Neural progenitor cell (in vitro differentiated cells): ENCODE measurements around the gene EGFLAM. TPM values are rescaled to one million over a fixed set of nuclear protein-coding genes. Genes with fewer than 3 reads are reported as not detected.

Experiments used
- DNase-seq: peaks from one replicate; pipeline ENCODE4 v3.0.0-alpha.2; 2016; ENCODE audit warnings: low spot score
- H2AFZ ChIP-seq: fragments of 200-600 bp; sonication (generic); replicated peaks from 2 replicates; pipeline ENCODE4 v1.6.1; 2016; ENCODE audit warnings: antibody characterized with exemption
- H3F3A ChIP-seq: fragments of 200-600 bp; sonication (generic); 2 replicates; pipeline ENCODE4 v1.6.1; 2016; ENCODE audit warnings: antibody characterized with exemption, low read depth
- H3K27ac ChIP-seq: fragments of 200-600 bp; sonication (generic); 2 replicates; pipeline ENCODE4 v1.5.1; 2016; ENCODE audit warnings: mild to moderate bottlenecking
- H3K27me3 ChIP-seq: fragments of 200-600 bp; sonication (generic); 2 replicates; pipeline ENCODE4 v1.6.1; 2016; ENCODE audit warnings: mild to moderate bottlenecking, moderate library complexity
- H3K36me3 ChIP-seq: fragments of 200-600 bp; sonication (generic); 2 replicates; pipeline ENCODE4 v1.5.1; 2016
- H3K4me1 ChIP-seq: fragments of 200-600 bp; sonication (generic); 2 replicates; pipeline ENCODE4 v1.6.1; 2016; ENCODE audit warnings: mixed run types
- H3K4me2 ChIP-seq: fragments of 200-600 bp; sonication (generic); 2 replicates; pipeline ENCODE4 v1.6.1; 2016
- H3K4me3 ChIP-seq: fragments of 200-600 bp; sonication (generic); 2 replicates; pipeline ENCODE4 v1.5.1; 2016
- H3K79me2 ChIP-seq: fragments of 200-600 bp; sonication (generic); 2 replicates; pipeline ENCODE4 v1.6.1; 2016; ENCODE audit warnings: low read depth
- H3K9ac ChIP-seq: fragments of 200-600 bp; sonication (generic); 2 replicates; pipeline ENCODE4 v1.6.1; 2016
- H3K9me3 ChIP-seq: fragments of 200-600 bp; sonication (generic); 2 replicates; pipeline ENCODE4 v1.5.1; 2016; ENCODE audit warnings: low read depth
- H4K20me1 ChIP-seq: fragments of 200-600 bp; sonication (generic); 2 replicates; pipeline ENCODE4 v1.6.1; 2016; ENCODE audit warnings: low read depth
- H3K27ac Mint-ChIP-seq: 3 replicates; pipeline ENCODE4 v1.8.0; 2021; ENCODE audit warnings: mixed read lengths
- H3K27me3 Mint-ChIP-seq: 2 replicates; pipeline ENCODE4 v1.8.0; 2022; ENCODE audit warnings: low read depth, mild to moderate bottlenecking, inconsistent platforms, moderate library complexity, mixed read lengths; ENCODE audit not compliant: insufficient read depth
- H3K36me3 Mint-ChIP-seq: 3 replicates; pipeline ENCODE4 v1.8.0; 2021; ENCODE audit warnings: mixed read lengths
- H3K4me1 Mint-ChIP-seq: 3 replicates; pipeline ENCODE4 v1.8.0; 2021; ENCODE audit warnings: mixed read lengths
- H3K4me3 Mint-ChIP-seq: 3 replicates; pipeline ENCODE4 v1.8.0; 2021; ENCODE audit warnings: mild to moderate bottlenecking, moderate library complexity, mixed read lengths
- H3K9me3 Mint-ChIP-seq: 3 replicates; pipeline ENCODE4 v1.8.0; 2020; ENCODE audit warnings: mixed read lengths
- EZH2 ChIP-seq: fragments of 200-600 bp; sonication (generic); IDR thresholded peaks from 2 replicates; pipeline ENCODE4 v1.6.1; 2017; ENCODE audit warnings: antibody characterized with exemption, mild to moderate bottlenecking, moderate library complexity
- EZH2phosphoT487 ChIP-seq: fragments of 200-600 bp; sonication (generic); IDR thresholded peaks from 2 replicates; pipeline ENCODE4 v1.6.1; 2017; ENCODE audit warnings: antibody characterized with exemption
- total RNA-seq: library from RNA; depleted of rRNA; stranded (reverse); fragments of >200 nt; gene quantifications from 2 replicates; pipeline ENCODE4 v1.2.3, GENCODE V29; 2015; ENCODE audit warnings: low replicate concordance
- TF ChIP-seq, protein P1 (sequence below): fragments of 200-600 bp; sonication (generic); IDR thresholded peaks from 2 replicates; pipeline ENCODE4 v1.5.1; 2017; ENCODE audit warnings: antibody characterized with exemption, mild to moderate bottlenecking

EGFLAM gene
- total RNA-seq, 1 donor from 2014 or later = 0.69 TPM

DNA sequence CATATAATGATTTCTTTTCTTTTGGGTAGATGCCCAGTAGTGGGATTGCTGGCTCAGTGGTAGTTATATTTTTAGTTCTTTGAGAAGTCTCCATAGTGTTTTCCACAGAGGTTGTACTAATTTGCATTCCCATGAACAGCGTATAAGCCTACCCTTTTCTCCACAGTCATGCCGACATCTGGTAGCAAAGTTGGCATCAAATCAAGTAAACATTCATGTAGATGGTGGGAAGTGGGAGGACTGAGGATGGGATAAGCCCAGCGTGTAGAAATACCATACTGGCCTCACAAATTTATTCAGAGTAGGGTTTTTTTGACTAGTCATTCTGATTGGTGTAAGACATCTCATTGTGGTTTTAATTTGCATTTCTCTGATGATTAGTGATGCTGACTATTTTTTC is 115.4 kb downstream of the EGFLAM start:
- DNase-seq = no peak
- Mint-ChIP-seq H3K36me3 (no peaks in the 10 kb centered on the region), H3K4me1 (peaks cover under 1% of the 10 kb centered on the region), H3K27me3 (no peaks in the 10 kb centered on the region), H3K27ac (no peak overlapping the region), H3K4me3 (no peak overlapping the region), H3K9me3 (no peaks in the 10 kb centered on the region)
- Histone ChIP-seq H3K27ac (no peak overlapping the region), H2AFZ (no peak overlapping the region), H3K4me2 (no peak overlapping the region), H3K27me3 (peaks cover 77% of the 10 kb centered on the region), H3K79me2 (no peaks in the 10 kb centered on the region), H3K9ac (no peak overlapping the region), H3K9me3 (no peaks in the 10 kb centered on the region), H3K36me3 (no peaks in the 10 kb centered on the region), H3K4me3 (no peak overlapping the region), H3F3A (peaks cover 19% of the 10 kb centered on the region), H4K20me1 (peaks cover 13% of the 10 kb centered on the region), H3K4me1 (peaks cover 15% of the 10 kb centered on the region)
- TF ChIP-seq EZH2phosphoT487 (no peak), EZH2 (no peak)
- TF ChIP-seq, protein P1, sequence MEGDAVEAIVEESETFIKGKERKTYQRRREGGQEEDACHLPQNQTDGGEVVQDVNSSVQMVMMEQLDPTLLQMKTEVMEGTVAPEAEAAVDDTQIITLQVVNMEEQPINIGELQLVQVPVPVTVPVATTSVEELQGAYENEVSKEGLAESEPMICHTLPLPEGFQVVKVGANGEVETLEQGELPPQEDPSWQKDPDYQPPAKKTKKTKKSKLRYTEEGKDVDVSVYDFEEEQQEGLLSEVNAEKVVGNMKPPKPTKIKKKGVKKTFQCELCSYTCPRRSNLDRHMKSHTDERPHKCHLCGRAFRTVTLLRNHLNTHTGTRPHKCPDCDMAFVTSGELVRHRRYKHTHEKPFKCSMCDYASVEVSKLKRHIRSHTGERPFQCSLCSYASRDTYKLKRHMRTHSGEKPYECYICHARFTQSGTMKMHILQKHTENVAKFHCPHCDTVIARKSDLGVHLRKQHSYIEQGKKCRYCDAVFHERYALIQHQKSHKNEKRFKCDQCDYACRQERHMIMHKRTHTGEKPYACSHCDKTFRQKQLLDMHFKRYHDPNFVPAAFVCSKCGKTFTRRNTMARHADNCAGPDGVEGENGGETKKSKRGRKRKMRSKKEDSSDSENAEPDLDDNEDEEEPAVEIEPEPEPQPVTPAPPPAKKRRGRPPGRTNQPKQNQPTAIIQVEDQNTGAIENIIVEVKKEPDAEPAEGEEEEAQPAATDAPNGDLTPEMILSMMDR = no peak

GRCh38 chr5:38375423-38375822 is 117.1 kb downstream of the EGFLAM start:
- Mint-ChIP-seq H3K27ac (no peak overlapping the region), H3K27me3 (peaks cover 2% of the 10 kb centered on the region), H3K36me3 (no peaks in the 10 kb centered on the region), H3K4me3 (no peak overlapping the region), H3K4me1 (peaks cover 14% of the 10 kb centered on the region), H3K9me3 (no peaks in the 10 kb centered on the region)
- DNase-seq = peak; percentile 36
- Histone ChIP-seq H3K9ac (no peak overlapping the region), H3K27ac (no peak overlapping the region), H3K9me3 (no peaks in the 10 kb centered on the region), H3K27me3 (peaks cover 88% of the 10 kb centered on the region), H4K20me1 (peaks cover 20% of the 10 kb centered on the region), H3K4me1 (peaks cover 29% of the 10 kb centered on the region), H3K4me2 (peak overlapping the region; percentile 5), H3K36me3 (no peaks in the 10 kb centered on the region), H3K79me2 (no peaks in the 10 kb centered on the region), H3F3A (peaks cover 19% of the 10 kb centered on the region), H3K4me3 (no peak overlapping the region), H2AFZ (no peak overlapping the region)
- TF ChIP-seq, protein P1 = no peak
- TF ChIP-seq EZH2 (no peak), EZH2phosphoT487 (peak; percentile 90)

GRCh38 chr5:38376404-38376803 is 118.0 kb downstream of the EGFLAM start:
- no peaks in the 10 kb centered on the region for H3K9me3 ChIP-seq
- no peak overlapping the region for H3K9ac ChIP-seq
- H3K4me3 Mint-ChIP-seq = no peak overlapping the region
- H3K27ac Mint-ChIP-seq = no peak overlapping the region
- TF ChIP-seq, protein P1 = no peak
- no peak for TF ChIP-seq EZH2phosphoT487
- TF ChIP-seq EZH2 = no peak
- H3K27me3 Mint-ChIP-seq = peaks cover 2% of the 10 kb centered on the region
- no peak overlapping the region for H2AFZ ChIP-seq
- no peaks in the 10 kb centered on the region for H3K79me2 ChIP-seq
- H4K20me1 ChIP-seq = peaks cover 20% of the 10 kb centered on the region
- H3K36me3 Mint-ChIP-seq = no peaks in the 10 kb centered on the region
- H3K4me1 Mint-ChIP-seq = peaks cover 24% of the 10 kb centered on the region
- no peaks in the 10 kb centered on the region for H3K36me3 ChIP-seq
- H3F3A ChIP-seq = peaks cover 19% of the 10 kb centered on the region
- no peak overlapping the region for H3K4me3 ChIP-seq
- no peak overlapping the region for H3K27ac ChIP-seq
- H3K4me1 ChIP-seq = peaks cover 38% of the 10 kb centered on the region
- peaks cover 94% of the 10 kb centered on the region for H3K27me3 ChIP-seq
- H3K9me3 Mint-ChIP-seq = no peaks in the 10 kb centered on the region
- DNase-seq = no peak
- no peak overlapping the region for H3K4me2 ChIP-seq
